ENCODE data around the gene SYT1. TPM values are rescaled to one million over a fixed set of nuclear protein-coding genes. Genes with fewer than 3 reads are reported as not detected.

SYT1 gene
- total RNA-seq, 3 donors from 2014 or later: 1.4 to 11.8 (median 2.0) TPM

- DNase-seq: no peak
- no peak for ATAC-seq
- Histone ChIP-seq H3K4me3 (no peak overlapping the region), H3K9me3 (no peaks in the 10 kb centered on the region), H3K4me1 (ENCODE audit: low read depth) (no peaks in the 10 kb centered on the region), H3K36me3 (ENCODE audit: low read depth) (no peaks in the 10 kb centered on the region)
- intact Hi-C loops (cut with DNase I, micrococcal nuclease): no loop called here
- no peak for TF ChIP-seq CTCF (IDR thresholded peaks at IDR 0.05)
Observed at GRCh38 chr12:79327465-79327864, 462.9 kb downstream of the SYT1 start.

GRCh38 chr12:79329933-79330332, 465.4 kb downstream of the SYT1 start:
- no peaks in the 10 kb centered on the region for H3K9me3 ChIP-seq
- no peaks in the 10 kb centered on the region for H3K36me3 ChIP-seq (ENCODE audit: low read depth)
- intact Hi-C loops (cut with DNase I, micrococcal nuclease): no loop called here
- no peak overlapping the region for H3K4me3 ChIP-seq
- TF ChIP-seq CTCF (IDR thresholded peaks at IDR 0.05): no peak
- DNase-seq (no peak), ATAC-seq (no peak)
- no peaks in the 10 kb centered on the region for H3K4me1 ChIP-seq (ENCODE audit: low read depth)

- H3K4me3 ChIP-seq: no peak overlapping the region
- H3K9me3 ChIP-seq: no peaks in the 10 kb centered on the region
- DNase-seq: no peak
- no peaks in the 10 kb centered on the region for H3K4me1 ChIP-seq (ENCODE audit: low read depth)
- intact Hi-C loops (cut with DNase I, micrococcal nuclease): no loop called here
- TF ChIP-seq CTCF (IDR thresholded peaks at IDR 0.05): no peak
- no peaks in the 10 kb centered on the region for H3K36me3 ChIP-seq (ENCODE audit: low read depth)
- no peak for ATAC-seq
Observed at GRCh38 chr12:79331870-79332269, 467.3 kb downstream of the SYT1 start.

- no peaks in the 10 kb centered on the region for H3K9me3 ChIP-seq
- H3K4me3 ChIP-seq: no peak overlapping the region
- intact Hi-C loops (cut with DNase I, micrococcal nuclease): no loop called here
- DNase-seq (no peak), ATAC-seq (no peak)
- TF ChIP-seq CTCF (IDR thresholded peaks at IDR 0.05): no peak
- no peaks in the 10 kb centered on the region for H3K4me1 ChIP-seq (ENCODE audit: low read depth)
- H3K36me3 ChIP-seq (ENCODE audit: low read depth): no peaks in the 10 kb centered on the region
Observed at GRCh38 chr12:79333144-79333543, 468.6 kb downstream of the SYT1 start.

GRCh38 chr12:79337662-79338290, 473.2 kb downstream of the SYT1 start:
- H3K9me3 ChIP-seq: no peaks in the 10 kb centered on the region
- no peaks in the 10 kb centered on the region for H3K4me1 ChIP-seq (ENCODE audit: low read depth)
- intact Hi-C loops (cut with DNase I, micrococcal nuclease): no loop called here
- no peak for TF ChIP-seq CTCF (IDR thresholded peaks at IDR 0.05)
- no peak overlapping the region for H3K4me3 ChIP-seq
- ATAC-seq: no peak
- H3K36me3 ChIP-seq (ENCODE audit: low read depth): no peaks in the 10 kb centered on the region
- no peak for DNase-seq
